K562 (cell line): ENCODE measurements around the gene SLC25A1. TPM values are rescaled to one million over a fixed set of nuclear protein-coding genes. Genes with fewer than 3 reads are reported as not detected.

Experiments used
- ARID4B ChIP-seq: sonication (generic); formaldehyde crosslinking; IDR thresholded peaks from 2 replicates; pipeline ENCODE4 v1.8.0; 2022; ENCODE audit warnings: mild to moderate bottlenecking, missing genetic modification reagents
- ATF2 ChIP-seq: sonication (generic); formaldehyde crosslinking; IDR thresholded peaks from 2 replicates; pipeline ENCODE4 v1.8.1; 2022; ENCODE audit warnings: missing genetic modification reagents
- CBX3 ChIP-seq, 2 experiments: IDR thresholded peaks; 1 replicate in 1 of 2; 2 replicates in 1 of 2; pipeline ENCODE4 v1.6.1; 2012; ENCODE audit warnings: inconsistent platforms in 2 of 2, low read length in 2 of 2, borderline replicate concordance in 1 of 2, control low read depth in 1 of 2
- FOXA3 ChIP-seq, 2 experiments: fragments of 450-650 bp in 1 of 2; sonication (generic) in 1 of 2; formaldehyde crosslinking; IDR thresholded peaks in 1 of 2; conservative IDR thresholded peaks in 1 of 2; 2 replicates each; pipeline versions ENCODE4 v1.4.0 to v1.8.0; 2020 to 2022; ENCODE audit warnings: mild to moderate bottlenecking in 2 of 2, missing genetic modification reagents in 1 of 2
- HDGF ChIP-seq: fragments of 450-650 bp; IDR thresholded peaks from 2 replicates; pipeline ENCODE4 v1.6.1; 2016
- IRF2 ChIP-seq: sonication (generic); formaldehyde crosslinking; IDR thresholded peaks from 2 replicates; pipeline ENCODE4 v1.8.1; 2022; ENCODE audit warnings: mild to moderate bottlenecking, missing genetic modification reagents
- MEF2A ChIP-seq: IDR thresholded peaks from 2 replicates; pipeline ENCODE4 v1.6.1; 2011; ENCODE audit warnings: low read depth, mild to moderate bottlenecking, low read length, moderate library complexity; ENCODE audit not compliant: control insufficient read depth
- NUFIP1 ChIP-seq: fragments of 450-650 bp; IDR thresholded peaks from 2 replicates; pipeline ENCODE4 v1.6.1; 2018; ENCODE audit not compliant: partially characterized antibody
- RERE ChIP-seq: sonication (generic); formaldehyde crosslinking; IDR thresholded peaks from 2 replicates; pipeline ENCODE4 v1.8.0; 2023; ENCODE audit warnings: missing genetic modification reagents, mild to moderate bottlenecking, borderline replicate concordance
- TFAP4 ChIP-seq: sonication (generic); formaldehyde crosslinking; IDR thresholded peaks from 2 replicates; pipeline ENCODE4 v1.8.0; 2022; ENCODE audit warnings: missing genetic modification reagents, mild to moderate bottlenecking, moderate library complexity, borderline replicate concordance
- TRIM25 ChIP-seq: fragments of 450-650 bp; IDR thresholded peaks from 2 replicates; pipeline ENCODE4 v1.7.0; 2016; ENCODE audit warnings: borderline replicate concordance
- polyA plus RNA-seq, 8 experiments: library from polyadenylated mRNA; depleted of rRNA in 4 of 8; stranded (reverse) in 5 of 8; unstranded in 3 of 8; fragments of >200 nt; fragmentation: Nextera tagmentation in 2 of 8; fragmentation: Illumina TruSeq in 1 of 8; extraction: Ambion mirVana in 2 of 8; extraction: Trizol in 1 of 8; gene quantifications; 2 replicates each; pipeline versions ENCODE4 v1.2.1 to v1.2.3, GENCODE V29; 2011 to 2014; ENCODE audit warnings: inconsistent platforms in 1 of 8, missing spikeins in 1 of 8
- total RNA-seq, 7 experiments: library from RNA; depleted of rRNA in 6 of 7; stranded (reverse); fragments of >200 nt in 6 of 7; fragmentation: Illumina TruSeq in 2 of 7; extraction: Trizol in 2 of 7; gene quantifications; 2 replicates each; pipeline versions ENCODE4 v1.2.1 to v1.2.3, GENCODE V29; 2011 to 2021; ENCODE audit warnings: low replicate concordance in 1 of 7

SLC25A1 gene
- total and polyA plus RNA-seq, 9 of the 15 experiments (the other 6 are each of a cell fraction or from before 2014, with no cell fraction given) = 11.0 to 408 (median 110) TPM

- TF ChIP-seq TFAP4 (CRISPR knock-in tag) (peak; percentile 25; the same call in 1 of the 2 replicates), NUFIP1 (no peak), RERE (CRISPR knock-in tag) (0 out of 2 replicates have a peak, but pooled peaks have one; percentile 61), CBX3 (IDR thresholded peaks at IDR 0.05; ENCODE audit: borderline replicate concordance in 1 of 2, low read length in 2 of 2) (peak in 1 of 2 experiments; percentile 23; a peak in 1 of 3 replicates), ARID4B (no peak), TRIM25 (no peak), IRF2 (CRISPR knock-in tag) (peak; percentile 89; the same call in 1 of the 2 replicates), ATF2 (CRISPR knock-in tag) (peak; percentile 22; the same call in 1 of the 2 replicates), MEF2A (no peak), FOXA3 (CRISPR knock-in tag; conservative IDR thresholded peaks at IDR 0.05 in 1 of 2, IDR thresholded peaks at IDR 0.05 in 1 of 2) (peak in 1 of 2 experiments; percentile 38; a peak in 1 of 4 replicates), HDGF (no peak)
Observed at GRCh38 chr22:19222242-19223005, 43.9 kb upstream of the SLC25A1 start (continued).
